ENCODE measurements around the gene SLC15A3.
"Not testable (repeated sequence)": the region's sequence is repeated elsewhere in the genome, so short reads cannot be mapped to it uniquely, and the experiment has no call there.

The SLC15A3 gene

GRCh38 chr11:60913793-60914632 lies 38.0 kb downstream of the SLC15A3 start, which contains the start of gene TMEM109:
Gene TMEM109 (plus strand): TSS chr11:60914158. CDS start chr11:60919694, 5,536 bp downstream.
- DNase-seq (ENCODE audit: low read depth in 2 of 2): peak; percentile 73 to 77

GRCh38 chr11:60912851-60913528 lies 39.0 kb downstream of the SLC15A3 start:
- no peak for DNase-seq (ENCODE audit: low read depth in 2 of 2)

- no peak for DNase-seq (ENCODE audit: low read depth in 2 of 2)
Measured at GRCh38 chr11:60912223-60912850, 39.6 kb downstream of the SLC15A3 start.

- DNase-seq (ENCODE audit: low read depth in 2 of 2): no peak
Measured at GRCh38 chr11:60910711-60911380, 41.1 kb downstream of the SLC15A3 start.

GRCh38 chr11:60910281-60910687 lies 41.7 kb downstream of the SLC15A3 start:
- DNase-seq (ENCODE audit: low read depth in 2 of 2): no peak

- DNase-seq (ENCODE audit: low read depth in 2 of 2): not testable (repeated sequence)
Measured at GRCh38 chr11:60909680-60910280, 42.2 kb downstream of the SLC15A3 start.

GRCh38 chr11:60908803-60909202 lies 43.2 kb downstream of the SLC15A3 start:
- DNase-seq (ENCODE audit: low read depth in 2 of 2): no peak

GRCh38 chr11:60906132-60906972 lies 45.6 kb downstream of the SLC15A3 start, which contains the start of gene PRPF19:
Gene PRPF19 (minus strand): TSS chr11:60906585. CDS start chr11:60906382, 203 bp downstream.
- peak; percentile 96 for DNase-seq (ENCODE audit: low read depth in 2 of 2)

GRCh38 chr11:60905551-60906113 lies 46.3 kb downstream of the SLC15A3 start:
- DNase-seq (ENCODE audit: low read depth in 2 of 2): no peak

- DNase-seq (ENCODE audit: low read depth in 2 of 2): no peak
Measured at GRCh38 chr11:60905047-60905446, 46.9 kb downstream of the SLC15A3 start.

GRCh38 chr11:60902625-60903024 lies 49.4 kb downstream of the SLC15A3 start:
- DNase-seq (ENCODE audit: low read depth in 2 of 2): no peak

- no peak for DNase-seq (ENCODE audit: low read depth in 2 of 2)
Measured at GRCh38 chr11:60900673-60901404, 51.1 kb downstream of the SLC15A3 start.

GRCh38 chr11:60899977-60900376 lies 52.0 kb downstream of the SLC15A3 start:
- no peak for DNase-seq (ENCODE audit: low read depth in 2 of 2)

GRCh38 chr11:60899046-60899936 lies 52.7 kb downstream of the SLC15A3 start:
- no peak for DNase-seq (ENCODE audit: low read depth in 2 of 2)

GRCh38 chr11:60897496-60897895 lies 54.5 kb downstream of the SLC15A3 start:
- no peak for DNase-seq (ENCODE audit: low read depth in 2 of 2)

- DNase-seq (ENCODE audit: low read depth in 2 of 2): no peak
Measured at GRCh38 chr11:60895687-60896086, 56.3 kb downstream of the SLC15A3 start.

- DNase-seq (ENCODE audit: low read depth in 2 of 2): no peak
Measured at GRCh38 chr11:60891103-60891741, 60.8 kb downstream of the SLC15A3 start.

- no peak for DNase-seq (ENCODE audit: low read depth in 2 of 2)
Measured at GRCh38 chr11:60890696-60891095, 61.3 kb downstream of the SLC15A3 start.
